Neuronal stem cell (in vitro differentiated cells): ENCODE results near the gene GLCCI1.
"Not testable (repeated sequence)": the region's sequence is repeated elsewhere in the genome, so short reads cannot be mapped to it uniquely, and the experiment has no call there.

Experiments
- DNase-seq: peaks from one replicate; pipeline ENCODE4 v3.0.0-alpha.2; 2013; ENCODE audit warnings: low spot score
- H2AFZ ChIP-seq: one replicate; pipeline ENCODE4 v1.6.1; 2013; ENCODE audit warnings: mild to moderate bottlenecking, low read length, inconsistent platforms
- H2AK5ac ChIP-seq: 2 replicates; pipeline ENCODE4 v1.6.1; 2013; ENCODE audit warnings: low read depth, mild to moderate bottlenecking, inconsistent platforms, low read length, moderate library complexity, mixed read lengths
- H2BK120ac ChIP-seq: 2 replicates; pipeline ENCODE4 v1.6.1; 2013; ENCODE audit warnings: low read depth, mild to moderate bottlenecking, inconsistent platforms, low read length, moderate library complexity, mixed read lengths
- H2BK12ac ChIP-seq: one replicate; pipeline ENCODE4 v1.6.1; 2013; ENCODE audit warnings: low read length, inconsistent platforms
- H2BK15ac ChIP-seq: 2 replicates; pipeline ENCODE4 v1.6.1; 2013; ENCODE audit warnings: mild to moderate bottlenecking, low read length, inconsistent platforms, mixed read lengths
- H2BK5ac ChIP-seq: one replicate; pipeline ENCODE4 v1.6.1; 2013; ENCODE audit warnings: inconsistent platforms, mild to moderate bottlenecking, low read length, moderate library complexity
- H3K14ac ChIP-seq: one replicate; pipeline ENCODE4 v1.6.1; 2013; ENCODE audit warnings: low read length, inconsistent platforms
- H3K18ac ChIP-seq: 2 replicates; pipeline ENCODE4 v1.6.1; 2013; ENCODE audit warnings: low read length, inconsistent platforms
- H3K23ac ChIP-seq: 2 replicates; pipeline ENCODE4 v1.6.1; 2013; ENCODE audit warnings: low read depth, mild to moderate bottlenecking, mixed read lengths, low read length, inconsistent platforms; ENCODE audit not compliant: poor library complexity
- H3K27ac ChIP-seq: replicated peaks from 3 replicates; pipeline ENCODE4 v1.5.1; 2013; ENCODE audit warnings: low read length, inconsistent platforms
- H3K27me3 ChIP-seq, 3 experiments: 2 replicates each; pipeline ENCODE4 v1.6.1; 2013; ENCODE audit warnings: low read length in 3 of 3, mild to moderate bottlenecking in 2 of 3, inconsistent platforms in 1 of 3, low read depth in 1 of 3, mixed read lengths in 1 of 3, moderate library complexity in 1 of 3; ENCODE audit not compliant: control insufficient read depth in 3 of 3, insufficient read depth in 3 of 3
- H3K36me3 ChIP-seq, 2 donors: replicated peaks in 1 of 2; 2 replicates each; pipeline ENCODE4 v1.6.1; 2013; ENCODE audit warnings: low read length in 2 of 2; ENCODE audit not compliant: control insufficient read depth in 2 of 2, insufficient read depth in 2 of 2
- H3K4ac ChIP-seq: 2 replicates; pipeline ENCODE4 v1.6.1; 2013; ENCODE audit warnings: inconsistent platforms, mild to moderate bottlenecking, low read length, moderate library complexity
- H3K4me1 ChIP-seq, 2 donors: 1 replicate in 1 of 2; 2 replicates in 1 of 2; pipeline ENCODE4 v1.6.1; 2013; ENCODE audit warnings: low read length in 2 of 2, low read depth in 1 of 2; ENCODE audit not compliant: control insufficient read depth in 2 of 2, insufficient read depth in 1 of 2
- H3K4me2 ChIP-seq: one replicate; pipeline ENCODE4 v1.6.1; 2013; ENCODE audit warnings: mild to moderate bottlenecking, low read length, inconsistent platforms; ENCODE audit not compliant: insufficient read depth, poor library complexity, severe bottlenecking
- H3K4me3 ChIP-seq, 2 donors: 2 replicates each; pipeline ENCODE4 v1.5.1; 2013; ENCODE audit warnings: low read length in 2 of 2, mild to moderate bottlenecking in 2 of 2, inconsistent platforms in 1 of 2, moderate library complexity in 1 of 2
- H3K79me1 ChIP-seq: one replicate; pipeline ENCODE4 v1.6.1; 2013; ENCODE audit warnings: low read depth, mild to moderate bottlenecking, inconsistent platforms, low read length, moderate library complexity
- H3K9ac ChIP-seq: one replicate; pipeline ENCODE4 v1.6.1; 2013; ENCODE audit warnings: mild to moderate bottlenecking, low read depth, low read length, inconsistent platforms; ENCODE audit not compliant: poor library complexity
- H3K9me3 ChIP-seq, 2 donors: replicated peaks in 1 of 2; 2 replicates each; pipeline versions ENCODE3 to v1.6.1; 2013; ENCODE audit warnings: low read length in 2 of 2, mild to moderate bottlenecking in 2 of 2, inconsistent platforms in 1 of 2, low read depth in 1 of 2, mixed read lengths in 1 of 2, moderate library complexity in 1 of 2; ENCODE audit not compliant: control insufficient read depth in 2 of 2, insufficient read depth in 1 of 2
- H4K8ac ChIP-seq: one replicate; pipeline ENCODE4 v1.6.1; 2013; ENCODE audit warnings: low read depth, mild to moderate bottlenecking, inconsistent platforms, low read length, moderate library complexity
- H4K91ac ChIP-seq: one replicate; pipeline ENCODE4 v1.6.1; 2013; ENCODE audit warnings: low read length, low read depth, mild to moderate bottlenecking, inconsistent platforms; ENCODE audit not compliant: poor library complexity
- WGBS, 2 donors: extraction: QIAGEN DNeasy Blood & Tissue Kit; methylation state at CpG; one replicate each; pipeline ENCODE4 v1.1.7; 2013; ENCODE audit warnings: missing lambda C conversion rate in 2 of 2, mixed read lengths in 1 of 2; ENCODE audit not compliant: insufficient read length in 2 of 2, insufficient replicate concordance in 1 of 2; ENCODE audit errors: extremely low coverage in 2 of 2; 5-methylcytosine and 5-hydroxymethylcytosine counted together

Gene GLCCI1

GRCh38 chr7:8058322-8058721 is 89.7 kb downstream of the GLCCI1 start:
- Histone ChIP-seq H3K18ac (no peak overlapping the region), H3K23ac (no peak overlapping the region), H4K91ac (no peak overlapping the region), H3K4ac (no peak overlapping the region), H3K36me3 (peaks cover 3 to 66% of the 10 kb centered on the region in 2 donors), H3K4me3 (no peak overlapping the region), H3K4me2 (no peak overlapping the region), H3K14ac (no peak overlapping the region), H3K9ac (no peak overlapping the region), H3K27me3 (no peaks in the 10 kb centered on the region), H2BK15ac (no peak overlapping the region), H2AFZ (no peak overlapping the region), H2BK12ac (no peak overlapping the region), H3K79me1 (no peaks in the 10 kb centered on the region), H3K27ac (no peak overlapping the region), H4K8ac (no peak overlapping the region), H2BK120ac (no peak overlapping the region), H2BK5ac (no peak overlapping the region), H3K4me1 (no peaks in the 10 kb centered on the region), H2AK5ac (no peak overlapping the region), H3K9me3 (peaks cover 0 to 8% of the 10 kb centered on the region in 2 donors)
- no peak for DNase-seq

- no peak overlapping the region for H2AFZ ChIP-seq
- no peaks in the 10 kb centered on the region for H3K4me1 ChIP-seq
- no peak overlapping the region for H2AK5ac ChIP-seq
- no peak overlapping the region for H2BK5ac ChIP-seq
- H4K91ac ChIP-seq, result no peak overlapping the region
- no peak overlapping the region for H3K18ac ChIP-seq
- peaks cover 3 to 70% of the 10 kb centered on the region in 2 donors for H3K36me3 ChIP-seq
- H3K27me3 ChIP-seq, result no peaks in the 10 kb centered on the region
- no peak overlapping the region for H3K14ac ChIP-seq
- H3K4me2 ChIP-seq, result no peak overlapping the region
- H2BK120ac ChIP-seq, result no peak overlapping the region
- no peak overlapping the region for H3K4ac ChIP-seq
- no peak for DNase-seq
- no peak overlapping the region for H2BK12ac ChIP-seq
- H3K9ac ChIP-seq, result no peak overlapping the region
- no peak overlapping the region for H3K23ac ChIP-seq
- no peaks in the 10 kb centered on the region for H3K79me1 ChIP-seq
- H2BK15ac ChIP-seq, result no peak overlapping the region
- no CpG with 5 or more reads among the region's 4 CpGs for WGBS, 2 donors
- H4K8ac ChIP-seq, result no peak overlapping the region
- no peak overlapping the region for H3K4me3 ChIP-seq
- peaks cover 0 to 12% of the 10 kb centered on the region in 2 donors for H3K9me3 ChIP-seq
- no peak overlapping the region for H3K27ac ChIP-seq
These were observed 90.3 kb downstream of the GLCCI1 start for GRCh38 chr7:8058852-8059251.

- Histone ChIP-seq H3K9ac (no peak overlapping the region), H2BK5ac (no peak overlapping the region), H3K79me1 (no peaks in the 10 kb centered on the region), H4K91ac (no peak overlapping the region), H3K23ac (no peak overlapping the region), H3K9me3 (peaks cover 0 to 13% of the 10 kb centered on the region in 2 donors), H2BK120ac (no peak overlapping the region), H3K18ac (no peak overlapping the region), H3K27ac (no peak overlapping the region), H3K14ac (no peak overlapping the region), H2AFZ (no peak overlapping the region), H4K8ac (no peak overlapping the region), H3K4me2 (no peak overlapping the region), H3K4ac (no peak overlapping the region), H2BK12ac (no peak overlapping the region), H3K4me1 (no peaks in the 10 kb centered on the region), H3K36me3 (peaks cover 3 to 71% of the 10 kb centered on the region in 2 donors), H2AK5ac (no peak overlapping the region), H2BK15ac (no peak overlapping the region), H3K27me3 (no peaks in the 10 kb centered on the region), H3K4me3 (no peak overlapping the region)
- WGBS, 2 donors, result no CpG with 5 or more reads among the region's 3 CpGs
- DNase-seq, result no peak
These were observed 91.6 kb downstream of the GLCCI1 start for GRCh38 chr7:8060241-8060640.

GRCh38 chr7:8063300-8063699 is 94.7 kb downstream of the GLCCI1 start:
- not testable (repeated sequence) for H3K4me3 ChIP-seq, H3K14ac ChIP-seq, H2BK120ac ChIP-seq, H2BK12ac ChIP-seq, H3K79me1 ChIP-seq, H3K4me2 ChIP-seq, H2AK5ac ChIP-seq, H3K9ac ChIP-seq, H4K8ac ChIP-seq, H3K4ac ChIP-seq, H3K18ac ChIP-seq, H3K4me1 ChIP-seq, H3K27me3 ChIP-seq, H2AFZ ChIP-seq, H3K27ac ChIP-seq, DNase-seq, H2BK15ac ChIP-seq, H3K23ac ChIP-seq, H2BK5ac ChIP-seq, H4K91ac ChIP-seq
- WGBS, 2 donors, result no CpG with 5 or more reads among the region's 5 CpGs
- H3K9me3 ChIP-seq, result peaks cover 0 to 30% of the 10 kb centered on the region in 2 donors
- H3K36me3 ChIP-seq, result peaks cover 2 to 46% of the 10 kb centered on the region in 2 donors
